HS-5 (cell line): ENCODE measurements around the gene SMIM10L1.

Experiments
- DNase-seq: peaks from one replicate; pipeline ENCODE4 v3.0.0-alpha.2; 2012; ENCODE audit warnings: low read depth

SMIM10L1 gene

DNA sequence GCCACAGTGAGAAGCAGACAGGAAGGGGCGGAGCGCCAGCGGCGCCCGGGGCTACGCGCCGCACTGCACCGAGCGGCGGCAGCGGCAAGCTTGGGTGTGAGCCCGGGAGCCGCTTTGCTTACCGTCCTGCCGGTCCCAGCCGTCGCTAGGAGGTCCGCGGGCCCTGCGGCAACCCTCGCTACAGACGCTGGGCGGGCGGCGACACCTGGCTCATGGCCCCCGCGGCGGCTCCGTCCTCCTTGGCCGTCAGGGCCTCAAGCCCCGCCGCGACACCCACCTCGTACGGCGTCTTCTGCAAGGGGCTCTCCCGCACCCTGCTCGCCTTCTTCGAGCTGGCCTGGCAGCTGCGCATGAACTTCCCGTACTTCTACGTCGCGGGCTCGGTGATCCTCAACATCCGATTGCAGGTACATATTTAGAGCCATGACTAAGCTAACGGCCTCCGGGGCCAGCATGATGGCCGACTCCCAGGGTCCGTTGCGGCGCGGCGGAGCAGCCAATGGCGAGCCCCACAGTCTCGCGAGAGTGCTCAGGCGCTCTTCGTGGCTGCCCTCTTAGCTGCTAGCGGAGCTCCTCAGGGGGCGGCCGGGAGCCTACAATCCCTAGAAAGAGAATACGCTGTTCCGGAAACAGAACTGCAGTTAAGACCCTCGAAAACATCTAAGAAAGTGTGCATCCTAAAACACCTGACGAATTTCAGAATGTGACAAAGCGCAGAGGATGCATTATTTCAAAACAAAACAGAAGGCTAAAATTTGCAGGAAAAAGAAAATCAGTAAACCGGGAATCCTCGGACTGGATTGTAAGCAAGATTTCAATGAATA lies at the start of gene SMIM10L1:
TSS of gene SMIM10L1 (plus strand) at position 50 of the 824 bp plus-strand sequence. CDS start at position 213, 163 bp downstream.
- DNase-seq: peak; percentile 79

DNA sequence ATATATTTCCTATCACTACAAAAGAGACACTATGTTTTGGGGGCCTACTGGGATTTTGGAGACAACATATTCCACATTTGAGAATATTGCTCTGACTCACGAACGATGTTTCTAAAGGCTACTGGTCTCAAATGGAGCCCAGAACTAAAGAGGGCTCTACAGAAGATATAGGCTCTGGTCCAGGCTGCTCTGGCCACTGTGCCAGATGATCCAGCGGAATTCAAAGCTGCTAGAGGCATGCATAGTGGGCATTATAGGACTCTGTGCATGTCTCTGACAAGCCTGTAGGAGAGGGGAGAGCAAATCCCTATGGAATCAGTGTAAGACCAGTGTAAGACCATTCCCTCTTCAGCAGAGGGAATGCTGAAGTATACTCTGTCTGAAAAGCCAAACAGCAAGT lies 40.6 kb upstream of the SMIM10L1 start:
- no peak for DNase-seq

DNA sequence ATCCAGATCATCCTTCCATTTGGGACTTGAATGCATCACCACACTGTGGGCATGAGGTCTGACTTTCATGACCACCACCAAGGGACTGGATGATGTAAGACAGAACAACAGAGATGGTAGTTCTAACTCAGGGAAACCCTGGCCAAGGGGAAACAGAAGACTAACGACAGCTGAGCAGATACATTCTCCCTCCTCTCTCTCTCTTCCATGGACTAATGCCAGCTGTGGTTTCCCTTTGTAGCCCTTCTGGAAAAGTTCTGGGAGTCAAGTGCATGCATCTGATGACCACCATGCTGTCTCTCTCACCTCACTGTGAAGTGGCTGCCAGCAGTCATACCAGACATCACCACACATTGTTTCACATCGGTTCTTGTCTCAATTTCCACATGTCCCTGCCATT lies 40.0 kb upstream of the SMIM10L1 start:
- no peak for DNase-seq

DNA sequence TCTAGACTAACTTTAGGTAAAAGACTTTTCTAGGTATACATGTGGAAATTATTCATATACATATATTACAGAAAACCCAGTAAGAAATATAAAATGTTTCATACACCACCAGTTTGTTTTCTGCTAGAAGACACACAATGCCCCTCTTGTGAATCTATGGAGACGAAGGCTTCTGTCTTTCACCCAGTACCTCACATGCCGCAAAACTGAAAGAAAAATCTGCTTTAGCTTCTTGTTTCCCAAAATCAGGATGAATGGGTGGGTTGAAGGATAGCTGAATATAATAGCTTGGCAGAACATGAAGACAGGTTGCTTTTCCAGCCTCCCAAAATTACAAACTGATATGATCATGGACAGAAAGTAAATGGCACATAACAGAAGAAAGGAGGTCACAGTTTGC lies 37.8 kb upstream of the SMIM10L1 start:
- no peak for DNase-seq

DNA sequence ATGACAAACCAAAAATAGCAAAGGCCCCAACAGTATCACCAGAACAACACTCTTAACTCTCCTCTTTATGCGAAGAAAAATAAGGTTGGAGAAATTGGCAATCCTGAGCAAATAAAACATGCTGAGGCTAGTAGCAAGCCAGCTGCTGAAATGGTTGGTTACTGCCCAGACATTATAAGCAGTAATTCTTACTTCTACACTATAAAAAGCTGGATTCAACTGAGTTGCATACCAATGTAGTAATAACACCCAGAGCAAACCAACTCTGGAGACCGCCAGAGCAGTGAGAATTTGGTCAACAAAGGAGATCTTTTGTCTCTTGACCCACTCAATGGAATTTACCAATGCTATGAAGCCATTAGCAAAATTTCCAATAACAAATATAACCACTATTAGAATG lies 37.2 kb upstream of the SMIM10L1 start:
- DNase-seq: no peak

DNA sequence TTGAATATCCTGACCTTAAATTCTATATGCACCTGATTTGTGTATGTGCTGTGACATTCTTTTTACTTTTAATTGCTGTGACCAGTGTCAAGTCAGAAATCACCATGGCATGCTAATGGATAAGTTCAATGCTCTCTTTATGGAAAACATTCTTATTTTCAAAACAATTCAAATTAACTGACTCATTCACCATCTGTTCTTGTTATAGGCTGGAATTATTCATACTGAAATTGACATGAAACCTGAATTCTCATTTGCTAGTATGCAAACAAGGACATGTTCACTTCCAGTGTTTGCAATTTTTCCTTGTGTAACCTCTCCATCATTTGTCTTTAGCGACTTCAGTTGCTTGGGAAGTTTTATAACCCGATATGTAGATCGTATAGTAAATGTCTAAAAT lies 36.7 kb upstream of the SMIM10L1 start, which contains the start of gene TAS2R30:
TSS of gene TAS2R30 (minus strand) at position 340 of the 400 bp plus-strand sequence. CDS start 400 bp downstream, outside the sequence.
- no peak for DNase-seq

DNA sequence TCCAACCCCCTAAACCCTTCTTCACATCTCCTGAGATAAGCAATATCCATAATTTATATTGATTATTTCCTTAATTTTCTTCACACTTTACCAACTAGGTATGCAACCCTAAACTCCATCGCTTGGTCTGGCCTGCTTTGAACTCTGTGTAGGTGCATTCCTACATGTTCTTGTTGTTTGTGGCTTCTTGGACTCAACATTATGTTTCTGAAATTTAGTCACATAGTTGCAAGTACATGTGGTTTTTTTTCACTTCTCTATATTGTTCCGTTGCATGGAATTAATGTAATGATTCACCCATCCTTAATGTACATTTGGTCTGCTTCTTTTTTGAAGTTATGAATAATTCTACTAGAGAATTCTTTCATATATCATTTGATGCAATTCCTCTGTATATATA lies 34.9 kb upstream of the SMIM10L1 start:
- DNase-seq: no peak

DNA sequence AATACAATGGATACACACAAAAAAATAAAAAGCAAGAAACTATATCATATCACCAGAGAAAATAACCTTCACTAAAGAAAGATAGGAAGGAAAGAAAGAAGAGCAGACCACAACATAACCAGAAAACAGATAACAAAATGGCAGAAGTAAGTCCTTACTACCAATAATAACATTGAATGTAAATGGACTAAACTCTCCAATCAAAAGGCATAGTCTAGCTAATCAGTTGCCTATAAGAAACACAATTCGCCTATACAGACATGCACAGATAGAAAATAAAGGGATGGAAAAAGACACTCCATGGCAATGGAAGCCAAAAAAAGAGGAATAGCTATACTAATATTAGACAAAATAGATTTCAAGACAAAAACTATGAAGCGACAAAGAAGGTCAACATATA lies 27.6 kb upstream of the SMIM10L1 start:
- no peak for DNase-seq

DNA sequence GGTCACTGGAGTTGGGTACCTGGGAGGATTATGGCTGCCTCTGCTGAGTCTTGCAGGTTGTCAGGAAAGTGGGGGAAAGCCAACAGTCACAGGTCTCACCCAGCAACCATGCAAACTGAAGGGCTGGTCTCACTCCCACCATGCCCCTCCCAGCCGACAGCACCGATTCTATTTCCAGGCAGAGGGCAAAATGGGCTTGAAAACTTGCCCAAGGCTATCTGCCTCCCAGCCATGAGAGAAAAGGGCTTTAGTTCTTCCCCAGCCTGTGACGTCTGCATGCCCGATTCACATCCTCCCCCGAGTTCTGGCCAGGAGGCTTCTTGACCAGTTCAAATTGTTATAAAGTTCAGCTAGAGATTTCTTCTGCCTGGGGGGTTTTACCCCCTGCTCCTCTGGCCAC lies 26.7 kb upstream of the SMIM10L1 start:
- DNase-seq: no peak

DNA sequence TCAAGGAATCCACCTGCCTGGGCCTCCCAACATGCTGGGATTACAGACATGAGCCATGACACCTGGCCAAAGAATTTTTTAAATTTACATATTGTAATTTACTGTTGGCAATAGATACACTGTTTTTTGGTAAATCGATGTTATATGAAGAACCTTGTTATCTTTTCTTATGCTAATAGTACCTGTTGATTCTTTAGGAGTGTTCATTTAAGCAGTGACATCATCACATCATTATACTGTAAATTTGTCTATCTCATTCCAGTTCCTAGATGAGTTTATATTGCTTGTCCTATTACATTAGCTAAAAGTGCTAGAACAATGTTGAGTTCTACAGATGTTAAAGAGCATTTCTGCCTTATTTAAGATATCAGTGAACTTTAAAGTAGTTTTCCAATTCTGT lies 23.6 kb upstream of the SMIM10L1 start:
- DNase-seq: no peak

DNA sequence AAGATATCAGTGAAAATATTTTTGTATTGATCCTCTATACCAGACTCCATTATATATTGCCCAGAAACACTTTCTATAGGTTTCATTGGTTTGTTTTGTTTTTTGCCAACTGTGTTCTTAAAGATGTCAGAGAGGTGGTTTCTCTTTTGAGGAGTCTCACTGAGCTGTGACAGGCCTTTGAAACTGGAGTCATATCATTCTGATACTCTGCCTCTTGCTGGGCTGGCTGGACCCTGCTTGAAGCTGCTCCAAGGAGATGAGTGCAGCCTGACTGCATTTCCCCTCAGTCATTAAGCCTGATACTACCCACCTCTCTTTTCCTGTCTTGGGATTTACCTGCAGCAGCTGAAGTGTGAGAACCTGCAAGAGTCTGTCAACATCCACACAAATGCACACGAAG lies 20.2 kb upstream of the SMIM10L1 start:
- DNase-seq: no peak

DNA sequence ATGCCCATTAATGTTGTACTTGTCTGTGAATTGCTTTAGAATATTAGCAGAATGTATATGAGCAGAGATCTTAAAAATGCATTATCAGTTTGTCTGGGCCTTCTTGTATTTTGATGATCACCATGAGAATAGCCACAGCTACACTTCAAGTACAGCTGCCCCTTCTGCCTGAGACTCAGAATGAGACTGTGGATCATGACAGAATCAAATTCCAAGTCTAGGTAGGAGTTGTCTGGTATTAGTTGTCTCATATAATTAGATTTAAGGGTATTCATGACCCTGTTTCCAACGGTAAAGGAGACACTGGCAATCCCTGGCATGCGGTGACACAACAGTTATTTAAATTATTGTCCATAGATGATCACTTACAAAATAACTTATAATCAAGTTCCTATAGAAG lies 18.3 kb upstream of the SMIM10L1 start:
- DNase-seq: no peak

DNA sequence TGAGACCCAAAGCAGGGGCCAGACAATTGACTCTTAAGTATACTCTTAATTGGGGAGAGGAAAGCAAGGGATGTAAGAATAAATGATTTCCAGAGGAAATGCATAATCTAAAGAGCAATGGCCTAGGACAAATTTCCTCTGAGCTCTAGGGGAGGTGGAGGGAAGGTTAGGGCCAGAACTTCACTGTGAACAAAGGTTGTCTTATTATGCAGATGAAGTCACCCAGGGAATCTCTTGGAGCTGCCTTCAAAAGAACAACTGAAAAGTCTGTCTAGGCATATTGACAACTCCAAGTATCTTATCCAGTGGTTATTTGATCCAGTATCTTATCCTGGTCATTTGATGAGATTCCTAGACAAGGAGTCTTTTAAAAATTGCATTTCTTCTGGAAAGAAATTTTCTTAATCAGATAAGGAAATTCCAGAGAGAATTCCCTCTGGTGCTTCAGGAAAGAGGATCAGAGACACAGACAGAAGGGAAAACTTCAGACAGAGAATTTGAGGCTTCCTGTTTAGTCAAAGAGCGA lies 16.5 kb upstream of the SMIM10L1 start:
- DNase-seq: no peak

DNA sequence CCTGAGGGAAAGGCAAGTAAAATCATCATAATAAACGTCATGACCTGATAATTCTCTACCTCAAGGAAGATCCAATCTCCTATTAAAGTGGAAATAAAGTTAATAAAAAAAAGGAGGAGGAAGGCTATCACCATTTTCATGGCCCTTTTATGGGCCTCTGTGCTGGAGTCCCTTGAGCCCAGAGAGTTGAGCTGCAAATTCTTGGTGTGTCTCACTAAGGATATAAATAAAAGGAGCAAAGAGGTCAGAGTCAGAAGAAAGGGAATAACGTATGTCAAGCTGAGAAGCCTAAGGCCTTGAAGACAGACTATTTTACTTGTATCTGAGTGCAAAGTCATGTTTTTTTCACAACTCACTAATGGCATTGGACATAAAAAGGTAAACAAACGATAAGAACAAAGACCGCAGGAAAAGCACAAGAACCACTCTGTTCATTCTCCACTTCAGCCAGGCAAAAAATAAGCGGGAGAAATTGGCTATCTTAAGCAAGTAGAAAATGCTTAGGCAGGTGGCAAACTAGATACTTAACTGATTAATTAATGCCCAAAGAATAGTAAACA lies 12.0 kb upstream of the SMIM10L1 start:
- no peak for DNase-seq

DNA sequence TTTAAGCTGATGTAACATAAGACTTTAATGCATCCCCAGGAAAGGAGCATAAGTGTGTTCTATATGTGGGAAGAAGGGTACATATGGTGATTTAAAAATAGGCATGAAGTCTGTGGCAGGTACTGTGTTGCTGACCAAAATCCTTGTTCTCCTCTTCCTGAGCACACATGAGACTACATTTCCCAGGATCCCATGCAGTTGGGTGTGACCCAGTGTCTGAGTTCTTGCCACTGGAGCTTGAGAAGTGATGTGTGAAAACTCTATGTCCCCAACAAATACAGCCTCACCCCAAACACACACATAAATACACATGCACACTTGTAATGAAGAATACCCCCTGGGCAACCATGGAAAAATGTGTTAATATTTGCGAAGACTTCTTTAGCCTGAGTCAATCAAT lies 8.5 kb upstream of the SMIM10L1 start:
- no peak for DNase-seq

DNA sequence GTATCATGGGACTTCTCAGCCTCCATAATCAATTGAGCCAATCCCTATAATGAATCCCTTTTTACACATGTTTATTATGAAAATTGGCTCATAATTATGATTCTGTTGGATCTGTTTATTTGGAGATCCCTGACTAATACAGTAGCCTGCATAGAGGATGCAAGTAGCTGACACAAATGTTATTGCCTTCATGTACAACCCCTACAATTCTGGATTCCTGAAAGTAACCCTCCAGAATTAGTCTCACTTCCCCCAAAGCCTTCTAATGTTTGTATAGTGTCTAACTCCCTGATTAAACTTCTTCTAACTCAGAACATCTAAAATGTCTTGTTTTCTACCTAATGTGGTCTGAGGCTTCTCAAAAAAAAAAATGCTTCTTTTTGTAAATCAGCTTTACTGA lies 6.6 kb upstream of the SMIM10L1 start:
- no peak for DNase-seq

DNA sequence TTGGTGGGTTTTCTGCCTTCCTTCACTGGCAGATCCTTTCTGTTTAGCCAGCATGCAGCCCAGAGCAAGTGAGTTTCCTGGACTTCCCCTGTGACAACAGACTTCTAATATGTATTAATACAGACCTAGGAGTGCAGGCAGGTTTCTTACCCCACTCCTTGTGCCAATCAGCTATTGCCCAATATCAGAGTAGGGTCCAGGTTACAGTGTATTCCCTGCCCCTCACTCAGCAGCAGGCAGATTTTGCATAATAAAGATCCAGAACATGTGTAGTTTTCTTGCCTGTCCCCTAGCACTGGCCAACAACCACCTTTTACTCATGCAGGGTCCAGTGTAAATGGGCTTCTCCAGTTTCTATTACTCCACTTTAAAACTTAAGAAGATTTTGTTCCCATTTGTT lies 4.7 kb upstream of the SMIM10L1 start:
- DNase-seq: no peak

DNA sequence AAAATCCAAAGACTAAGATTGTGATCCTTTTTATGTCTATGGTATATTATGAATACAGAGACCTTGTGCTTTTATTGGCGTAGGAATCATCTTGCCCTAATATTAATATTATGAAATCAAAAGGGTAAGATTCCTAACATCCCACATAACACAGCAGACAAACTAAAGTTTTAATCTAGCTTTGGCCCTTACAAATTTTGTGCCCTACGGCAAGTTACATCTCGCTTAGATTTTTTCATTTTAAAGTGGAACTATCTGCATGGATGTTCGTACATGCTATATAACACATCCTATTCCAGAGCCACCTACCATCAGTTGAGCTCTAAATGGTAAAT lies 217 bp upstream of the SMIM10L1 start:
- peak; percentile 38 for DNase-seq

DNA sequence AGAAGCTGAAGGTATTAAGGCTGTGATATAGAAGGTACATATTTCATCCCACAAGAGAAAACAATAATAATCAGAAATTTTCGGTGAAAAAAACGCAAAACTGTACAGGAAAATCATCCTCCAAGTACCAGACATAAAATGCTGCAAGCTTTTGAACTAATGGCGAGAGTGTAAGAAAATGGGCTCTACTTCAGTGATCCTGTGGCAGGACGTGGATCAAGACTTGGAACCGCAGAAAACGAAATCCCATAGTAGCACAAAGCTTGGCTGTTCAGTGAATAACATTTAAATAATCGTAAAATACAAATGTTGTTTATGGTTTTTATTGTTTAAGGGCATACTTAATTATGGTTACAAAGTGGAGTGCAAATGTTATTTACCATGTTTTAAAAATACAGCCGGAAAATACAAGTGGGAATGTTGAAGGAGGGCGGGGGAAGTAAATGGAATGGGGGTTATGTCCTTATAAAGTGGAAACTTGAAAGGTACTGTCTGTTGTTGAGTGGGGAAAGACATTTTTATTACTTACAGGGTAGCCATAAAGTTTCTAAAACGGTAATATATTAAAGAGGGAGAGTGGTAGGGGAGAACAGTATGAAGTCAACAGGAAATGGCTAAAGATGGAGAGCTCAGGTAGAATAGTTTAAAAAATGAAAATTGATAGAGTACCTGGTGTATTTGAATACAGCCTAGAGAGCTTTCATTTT lies 1.1 kb downstream of the SMIM10L1 start:
- no peak for DNase-seq

DNA sequence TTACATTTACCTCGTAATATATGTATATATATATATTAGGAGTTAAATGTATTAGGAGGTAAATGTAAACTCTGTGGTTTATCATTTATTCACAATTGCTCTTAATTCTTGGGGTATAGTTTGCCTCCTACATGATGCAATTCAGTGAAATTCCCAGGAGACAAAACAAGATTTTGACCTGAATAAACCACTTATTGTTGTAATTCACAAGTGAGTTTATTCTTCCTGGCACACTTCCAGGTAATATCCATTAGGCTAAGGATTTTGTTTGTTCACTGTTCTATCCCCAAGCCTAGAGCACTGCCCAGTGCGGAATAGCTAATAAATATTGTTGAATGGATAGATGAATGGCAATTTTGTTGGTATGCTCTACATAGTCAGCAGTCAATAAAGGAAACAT lies 3.0 kb downstream of the SMIM10L1 start:
- no peak for DNase-seq

DNA sequence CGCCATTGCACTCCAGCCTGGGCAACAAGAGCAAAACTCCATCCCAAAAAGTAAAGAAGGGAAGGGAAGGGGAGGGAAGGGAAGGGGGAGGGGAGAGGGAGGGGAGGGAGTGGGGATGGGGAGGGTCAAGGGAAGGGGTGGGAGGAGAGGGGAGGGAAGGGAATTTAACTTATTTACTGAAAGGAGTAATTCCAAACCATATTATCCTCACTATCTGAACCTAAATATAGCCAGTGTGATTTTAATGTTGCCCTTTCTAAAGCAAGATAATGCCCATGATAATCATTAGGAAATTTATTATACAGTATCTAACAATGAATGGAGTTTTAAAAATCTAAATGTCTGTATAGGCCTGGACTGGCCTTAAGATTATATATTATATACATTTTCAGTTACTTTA lies 7.3 kb downstream of the SMIM10L1 start:
- DNase-seq: no peak

DNA sequence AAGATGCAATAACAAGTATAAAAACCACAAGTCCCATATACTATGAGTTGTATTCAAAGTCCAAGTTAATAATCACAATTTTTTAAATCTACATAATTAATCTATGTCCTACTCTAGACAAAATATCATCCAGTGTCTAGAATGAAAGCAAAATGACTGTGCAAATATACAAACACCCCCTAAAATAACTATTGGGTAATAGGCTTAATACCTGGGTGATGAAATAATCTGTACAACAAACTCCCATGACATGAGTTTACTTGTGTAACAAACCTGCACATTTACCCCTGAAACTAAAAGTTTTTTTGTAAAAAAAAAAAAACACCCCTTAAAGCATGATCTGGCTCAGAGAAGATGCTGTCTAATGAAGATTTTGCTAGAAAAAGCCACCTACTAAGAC lies 11.5 kb downstream of the SMIM10L1 start:
- DNase-seq: no peak

DNA sequence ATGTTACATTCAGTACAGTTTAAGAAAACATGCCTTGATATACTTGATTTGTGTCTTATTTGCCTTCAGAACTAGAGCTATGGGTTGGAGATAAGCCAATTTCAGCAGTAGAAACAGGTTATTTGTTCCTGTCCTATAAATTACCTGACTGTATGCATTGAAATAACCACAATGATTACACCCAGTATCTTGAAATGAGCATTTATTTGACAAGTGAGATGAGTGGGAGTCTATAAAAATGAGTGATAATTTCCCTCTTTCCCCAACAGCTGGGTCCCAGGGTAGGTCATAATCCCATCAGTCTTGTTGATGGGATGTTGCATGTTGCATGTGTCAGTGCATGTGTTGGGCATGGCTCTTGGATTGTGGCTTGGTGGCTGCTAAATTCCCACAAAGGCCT lies 12.0 kb downstream of the SMIM10L1 start:
- DNase-seq: no peak
